Gastroesophageal sphincter (tissue), 3 donors: Measurements from ENCODE around the gene GSTA4.

Experiments used
- POLR2A ChIP-seq, 2 donors: fragments of 450-650 bp; IDR thresholded peaks; one replicate each; pipeline ENCODE4 v1.6.1; 2017; ENCODE audit warnings: antibody characterized with exemption in 2 of 2, mild to moderate bottlenecking in 2 of 2, moderate library complexity in 1 of 2
- POLR2AphosphoS5 ChIP-seq: sonication (generic); formaldehyde crosslinking; IDR thresholded peaks from one replicate; pipeline ENCODE4 v1.6.1; 2017; ENCODE audit warnings: antibody characterized with exemption
- TF ChIP-seq, protein P1 (sequence below), 4 experiments: fragments of 200-600 bp in 2 of 4; fragments of 450-650 bp in 2 of 4; sonication (generic) in 1 of 4; IDR thresholded peaks; one replicate each; pipeline ENCODE4 v1.5.1; 2017 to 2019; ENCODE audit warnings: antibody characterized with exemption in 4 of 4, mild to moderate bottlenecking in 2 of 4, moderate library complexity in 2 of 4

DNA sequence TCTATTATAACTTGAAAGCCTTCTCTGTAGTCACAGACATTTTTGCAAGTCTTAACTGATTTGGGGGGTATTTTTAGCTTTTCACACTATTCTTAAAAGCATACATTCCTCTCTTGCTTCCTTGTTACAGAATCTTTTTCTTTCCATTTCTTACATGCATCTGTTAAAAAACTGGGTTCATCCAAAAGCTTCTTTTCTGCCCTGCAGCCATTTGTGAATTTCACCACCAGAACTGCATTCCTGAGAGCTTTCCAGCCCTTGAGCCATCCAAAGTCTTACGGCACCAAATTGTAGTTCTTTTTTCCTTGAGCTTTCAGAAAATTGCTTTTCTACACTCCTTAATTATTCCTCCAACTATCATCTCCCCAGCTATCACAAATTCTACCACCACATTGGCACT, 19.7 kb upstream of the GSTA4 start:
- TF ChIP-seq, protein P1, sequence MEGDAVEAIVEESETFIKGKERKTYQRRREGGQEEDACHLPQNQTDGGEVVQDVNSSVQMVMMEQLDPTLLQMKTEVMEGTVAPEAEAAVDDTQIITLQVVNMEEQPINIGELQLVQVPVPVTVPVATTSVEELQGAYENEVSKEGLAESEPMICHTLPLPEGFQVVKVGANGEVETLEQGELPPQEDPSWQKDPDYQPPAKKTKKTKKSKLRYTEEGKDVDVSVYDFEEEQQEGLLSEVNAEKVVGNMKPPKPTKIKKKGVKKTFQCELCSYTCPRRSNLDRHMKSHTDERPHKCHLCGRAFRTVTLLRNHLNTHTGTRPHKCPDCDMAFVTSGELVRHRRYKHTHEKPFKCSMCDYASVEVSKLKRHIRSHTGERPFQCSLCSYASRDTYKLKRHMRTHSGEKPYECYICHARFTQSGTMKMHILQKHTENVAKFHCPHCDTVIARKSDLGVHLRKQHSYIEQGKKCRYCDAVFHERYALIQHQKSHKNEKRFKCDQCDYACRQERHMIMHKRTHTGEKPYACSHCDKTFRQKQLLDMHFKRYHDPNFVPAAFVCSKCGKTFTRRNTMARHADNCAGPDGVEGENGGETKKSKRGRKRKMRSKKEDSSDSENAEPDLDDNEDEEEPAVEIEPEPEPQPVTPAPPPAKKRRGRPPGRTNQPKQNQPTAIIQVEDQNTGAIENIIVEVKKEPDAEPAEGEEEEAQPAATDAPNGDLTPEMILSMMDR (IDR thresholded peaks at IDR 0.05): no peak
- TF ChIP-seq POLR2A (IDR thresholded peaks at IDR 0.05) (no peak), POLR2AphosphoS5 (no peak)
